Astrocyte (in vitro differentiated cells and primary cell): ENCODE results near the gene SMAP2. TPM values are rescaled to one million over a fixed set of nuclear protein-coding genes. Genes with fewer than 3 reads are reported as not detected.

Source experiments
- DNase-seq: peaks from one replicate; pipeline ENCODE4 v3.0.0-alpha.2; 2010; ENCODE audit warnings: low read depth
- FAIRE-seq: peaks from 2 replicates; lab custom pipeline; 2011; peaks lifted over from hg19 to GRCh38; lab: Jason Lieb, UNC
- H2AFZ ChIP-seq: 2 replicates; pipeline ENCODE4 v1.6.0; 2012; ENCODE audit warnings: low read depth, low read length, inconsistent platforms
- H3K27ac ChIP-seq: 2 replicates; pipeline ENCODE4 v1.5.1; 2011; ENCODE audit warnings: low read depth, low read length, inconsistent platforms
- H3K27me3 ChIP-seq: 2 replicates; pipeline ENCODE4 v1.6.0; 2011; ENCODE audit warnings: low read length, inconsistent platforms; ENCODE audit not compliant: insufficient read depth
- H3K36me3 ChIP-seq: 2 replicates; pipeline ENCODE4 v1.5.1; 2011; ENCODE audit warnings: low read length, inconsistent platforms; ENCODE audit not compliant: insufficient read depth
- H3K4me1 ChIP-seq: 2 replicates; pipeline ENCODE4 v1.5.1; 2011; ENCODE audit warnings: low read length, inconsistent platforms; ENCODE audit not compliant: insufficient read depth
- H3K4me2 ChIP-seq: 2 replicates; pipeline ENCODE4 v1.6.0; 2012; ENCODE audit warnings: low read length, inconsistent platforms
- H3K4me3 ChIP-seq: 2 replicates; pipeline ENCODE4 v1.5.1; 2011; ENCODE audit warnings: low read depth, mild to moderate bottlenecking, low read length, inconsistent platforms; ENCODE audit not compliant: insufficient read depth
- H3K79me2 ChIP-seq: 2 replicates; pipeline ENCODE4 v1.6.0; 2012; ENCODE audit warnings: mild to moderate bottlenecking, low read length, inconsistent platforms; ENCODE audit not compliant: insufficient read depth
- H3K9ac ChIP-seq: 2 replicates; pipeline ENCODE4 v1.6.0; 2012; ENCODE audit warnings: mild to moderate bottlenecking, low read length, inconsistent platforms
- H3K9me3 ChIP-seq: 2 replicates; pipeline ENCODE4 v1.5.1; 2012; ENCODE audit warnings: low read depth, mild to moderate bottlenecking, low read length, inconsistent platforms; ENCODE audit not compliant: insufficient read depth
- H4K20me1 ChIP-seq: 2 replicates; pipeline ENCODE4 v1.6.0; 2012; ENCODE audit warnings: low read length, inconsistent platforms; ENCODE audit not compliant: insufficient read depth
- H3K27ac Mint-ChIP-seq: one replicate; pipeline ENCODE4 v1.8.0; 2021; ENCODE audit warnings: mild to moderate bottlenecking, mixed read lengths; ENCODE audit not compliant: unreplicated experiment
- H3K27me3 Mint-ChIP-seq: one replicate; pipeline ENCODE4 v1.8.0; 2021; ENCODE audit warnings: low read depth, mixed read lengths; ENCODE audit not compliant: unreplicated experiment
- H3K36me3 Mint-ChIP-seq: one replicate; pipeline ENCODE4 v1.8.0; 2021; ENCODE audit warnings: low read depth, mixed read lengths; ENCODE audit not compliant: unreplicated experiment
- H3K4me1 Mint-ChIP-seq: one replicate; pipeline ENCODE4 v1.8.0; 2021; ENCODE audit warnings: low read depth, mixed read lengths; ENCODE audit not compliant: unreplicated experiment
- H3K4me3 Mint-ChIP-seq: one replicate; pipeline ENCODE4 v1.8.0; 2021; ENCODE audit warnings: mild to moderate bottlenecking, moderate library complexity, mixed read lengths; ENCODE audit not compliant: unreplicated experiment
- H3K9me3 Mint-ChIP-seq: one replicate; pipeline ENCODE4 v1.8.0; 2021; ENCODE audit warnings: mild to moderate bottlenecking, mixed read lengths; ENCODE audit not compliant: unreplicated experiment
- CTCF ChIP-seq: IDR thresholded peaks from 2 replicates; pipeline ENCODE4 v1.5.1; 2011; ENCODE audit warnings: low read depth, mild to moderate bottlenecking, inconsistent platforms, low read length, moderate library complexity; ENCODE audit not compliant: insufficient read depth
- EZH2 ChIP-seq: IDR thresholded peaks from 2 replicates; pipeline ENCODE4 v1.6.1; 2012; ENCODE audit warnings: mild to moderate bottlenecking, low read length, inconsistent platforms; ENCODE audit not compliant: insufficient read depth
- total RNA-seq: library from RNA; stranded (reverse); gene quantifications from 2 replicates; pipeline ENCODE4 v1.2.1, GENCODE V29; 2021

SMAP2 gene
- total RNA-seq, 1 donor from 2014 or later = 16.8 TPM

DNA sequence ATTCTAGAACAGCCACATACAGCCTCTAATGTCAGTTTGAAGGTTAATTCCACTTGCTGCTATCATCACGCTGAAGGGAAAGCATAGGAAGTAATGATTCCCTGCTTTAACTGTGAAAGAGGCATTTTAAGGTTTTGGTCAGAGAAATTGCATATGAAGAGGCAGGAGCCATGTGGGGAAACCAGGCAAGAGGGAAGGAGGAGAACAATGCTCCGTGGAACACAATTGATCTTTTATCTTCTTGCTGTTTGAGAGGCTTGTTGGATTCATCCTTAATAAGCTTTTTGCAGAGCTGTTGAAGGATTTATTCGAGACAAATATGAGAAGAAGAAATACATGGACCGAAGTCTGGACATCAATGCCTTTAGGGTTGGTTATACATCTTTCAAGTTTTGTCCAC lies 35.9 kb downstream of the SMAP2 start:
- no peaks in the 10 kb centered on the region for H3K4me1 Mint-ChIP-seq
- TF ChIP-seq CTCF (no peak), EZH2 (no peak)
- no peak for FAIRE-seq

DNA sequence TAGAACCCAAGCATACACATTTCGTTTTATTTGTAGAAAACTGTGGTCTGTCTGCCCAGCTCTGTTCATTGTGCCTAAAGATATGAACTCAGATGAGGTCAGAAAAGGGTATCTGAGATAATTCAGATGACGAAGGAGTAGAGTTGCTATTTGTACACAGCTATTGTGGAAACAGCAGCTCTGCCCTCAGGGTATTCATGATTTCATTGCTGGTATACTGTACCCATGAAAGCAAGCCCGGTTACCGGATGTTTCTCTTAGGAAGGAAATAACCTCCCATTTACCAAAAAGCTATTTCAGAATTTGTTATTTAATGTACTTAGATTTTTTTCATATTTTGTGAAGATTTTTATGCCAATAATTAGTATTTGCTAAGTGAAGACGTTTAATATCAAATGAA lies 37.8 kb downstream of the SMAP2 start:
- H3K36me3 Mint-ChIP-seq = peaks cover 20% of the 10 kb centered on the region
- FAIRE-seq = no peak

More for the DNA sequence above, 35.9 kb downstream of the SMAP2 start:
- Histone ChIP-seq H3K4me2 (no peak overlapping the region), H3K79me2 (peaks cover 14% of the 10 kb centered on the region), H3K27me3 (no peaks in the 10 kb centered on the region), H3K4me3 (no peak overlapping the region), H2AFZ (no peak overlapping the region), H3K36me3 (peaks cover 3% of the 10 kb centered on the region), H3K9me3 (no peaks in the 10 kb centered on the region), H3K27ac (no peak overlapping the region), H3K4me1 (no peaks in the 10 kb centered on the region), H3K9ac (no peak overlapping the region), H4K20me1 (peaks cover 10% of the 10 kb centered on the region)
- no peak overlapping the region for H3K4me3 Mint-ChIP-seq
- no peak overlapping the region for H3K27ac Mint-ChIP-seq
- no peaks in the 10 kb centered on the region for H3K27me3 Mint-ChIP-seq
- H3K9me3 Mint-ChIP-seq = no peaks in the 10 kb centered on the region
- DNase-seq = no peak
- peaks cover 11% of the 10 kb centered on the region for H3K36me3 Mint-ChIP-seq

More for the DNA sequence above, 37.8 kb downstream of the SMAP2 start:
- no peak overlapping the region for H3K9ac ChIP-seq
- H2AFZ ChIP-seq = no peak overlapping the region
- H3K4me3 Mint-ChIP-seq = no peak overlapping the region
- H3K4me2 ChIP-seq = no peak overlapping the region
- no peaks in the 10 kb centered on the region for H3K27me3 Mint-ChIP-seq
- H3K9me3 ChIP-seq = no peaks in the 10 kb centered on the region
- no peak overlapping the region for H3K27ac ChIP-seq
- no peak for DNase-seq
- H3K27me3 ChIP-seq = no peaks in the 10 kb centered on the region
- H3K4me1 ChIP-seq = no peaks in the 10 kb centered on the region
- no peak overlapping the region for H3K4me3 ChIP-seq
- H3K36me3 ChIP-seq = peaks cover 7% of the 10 kb centered on the region
- TF ChIP-seq EZH2 = no peak
- no peak for TF ChIP-seq CTCF
- no peaks in the 10 kb centered on the region for H3K4me1 Mint-ChIP-seq
- H3K79me2 ChIP-seq = peaks cover 6% of the 10 kb centered on the region
- H4K20me1 ChIP-seq = no peaks in the 10 kb centered on the region
- no peaks in the 10 kb centered on the region for H3K9me3 Mint-ChIP-seq
- H3K27ac Mint-ChIP-seq = no peak overlapping the region
